DMS79 treated with DMSO at 0.1 percent for 48 hours (cell line): Measurements from ENCODE around the gene MAP3K8.
A peak's percentile ranks its signal among the peaks of the same experiment; 100 is the strongest.
"Not testable (repeated sequence)": the region's sequence is repeated elsewhere in the genome, so short reads cannot be mapped to it uniquely, and the experiment has no call there.

Experiments used
- DNase-seq: peaks from one replicate; lab custom pipeline; 2025; lab: John Stamatoyannopoulos, UW

MAP3K8 gene

DNA sequence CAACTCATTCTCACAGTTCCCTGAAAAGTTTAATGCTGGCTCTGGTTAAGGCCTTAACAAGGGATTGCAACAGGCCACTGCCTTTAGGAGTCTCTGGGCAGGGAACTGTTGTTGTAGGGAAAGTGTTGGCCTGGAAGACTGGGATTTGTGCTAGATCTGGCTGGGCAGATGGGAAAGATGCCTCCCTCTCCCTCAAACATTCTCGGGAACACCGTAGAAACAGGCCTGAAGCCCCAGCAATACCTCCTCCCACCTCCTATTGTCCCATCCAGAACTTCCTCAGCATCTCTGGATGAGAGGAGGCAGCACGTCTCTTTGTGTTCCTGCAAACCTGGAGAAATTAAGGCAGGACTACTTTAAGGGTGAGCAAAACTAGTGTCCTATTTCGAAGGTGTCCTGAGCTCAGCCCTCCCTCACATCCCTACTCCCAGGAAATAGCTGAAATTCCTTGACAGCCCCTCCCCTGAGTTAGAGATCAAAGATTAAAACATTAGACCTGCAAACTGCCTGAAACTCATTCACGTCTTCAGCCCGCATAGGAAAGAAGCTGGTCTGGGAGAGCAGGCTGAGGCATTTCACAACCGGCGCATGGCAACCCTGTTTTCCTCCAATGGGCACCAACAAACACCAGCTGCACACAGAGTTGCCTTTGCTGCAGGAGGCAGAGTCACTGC lies 10.9 kb upstream of the MAP3K8 start:
- DNase-seq: no peak

DNA sequence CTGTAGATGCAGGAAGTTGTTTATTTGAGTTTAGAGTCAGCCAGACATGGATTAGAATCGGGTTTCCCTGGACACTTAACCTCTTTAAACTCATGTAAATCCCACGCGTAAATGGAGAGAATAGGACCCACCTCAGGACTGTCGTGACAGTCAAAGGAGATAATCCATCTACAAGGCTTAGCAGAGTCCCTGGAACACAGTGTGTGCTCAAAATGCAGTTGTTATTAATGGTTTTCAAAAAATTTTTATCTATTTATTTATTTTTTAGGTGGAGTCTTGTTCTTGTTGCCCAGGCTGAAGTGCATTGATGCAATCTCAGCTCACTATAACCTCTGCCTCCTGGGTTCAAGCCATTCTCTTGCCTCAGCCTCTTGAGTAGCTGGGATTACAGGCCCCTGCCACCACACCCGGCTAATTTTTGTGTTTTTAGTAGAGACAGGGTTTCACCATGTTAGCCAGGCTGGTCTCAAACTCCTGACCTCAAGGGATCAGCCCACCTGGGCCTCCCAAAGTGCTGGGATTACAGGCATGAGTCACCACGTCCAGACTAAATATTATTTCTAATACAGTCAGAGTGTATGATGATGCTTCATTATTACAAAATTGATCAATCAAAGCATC lies 10.2 kb upstream of the MAP3K8 start:
- not testable (repeated sequence) for DNase-seq

DNA sequence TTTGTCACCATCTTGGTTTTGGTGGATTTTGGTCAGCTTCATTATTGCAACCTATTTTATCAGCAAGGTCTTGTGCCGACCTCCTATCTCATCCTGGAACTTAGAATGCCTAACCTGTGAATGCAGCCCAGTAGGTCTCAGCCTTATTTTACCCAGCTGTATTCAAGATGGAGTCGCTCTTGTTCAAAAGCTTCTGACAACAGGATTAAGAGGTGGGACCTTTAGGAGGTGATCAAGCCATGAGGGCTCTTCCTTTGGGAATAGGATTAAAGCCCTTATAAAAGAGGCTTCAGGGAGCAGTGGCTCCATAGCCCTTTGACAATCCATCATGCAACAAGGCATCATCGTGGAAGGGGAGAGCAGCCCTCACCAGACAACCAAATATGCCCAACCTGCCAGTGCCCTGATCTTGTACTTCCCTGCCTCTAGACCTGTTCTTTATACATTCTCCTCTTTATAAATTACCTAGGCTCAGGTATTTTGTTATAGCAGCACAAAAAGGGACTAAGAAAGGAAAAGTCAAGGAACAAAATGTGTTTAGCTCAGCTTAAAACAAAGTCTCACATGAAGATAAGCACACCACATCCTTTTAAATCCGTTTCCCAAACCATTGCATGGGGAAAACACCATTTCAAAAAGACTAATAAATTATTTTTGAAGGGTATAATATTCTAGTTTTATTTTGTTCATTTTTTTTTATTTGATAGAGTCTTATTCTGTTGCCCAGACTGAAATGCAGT lies 8.5 kb upstream of the MAP3K8 start:
- no peak for DNase-seq

DNA sequence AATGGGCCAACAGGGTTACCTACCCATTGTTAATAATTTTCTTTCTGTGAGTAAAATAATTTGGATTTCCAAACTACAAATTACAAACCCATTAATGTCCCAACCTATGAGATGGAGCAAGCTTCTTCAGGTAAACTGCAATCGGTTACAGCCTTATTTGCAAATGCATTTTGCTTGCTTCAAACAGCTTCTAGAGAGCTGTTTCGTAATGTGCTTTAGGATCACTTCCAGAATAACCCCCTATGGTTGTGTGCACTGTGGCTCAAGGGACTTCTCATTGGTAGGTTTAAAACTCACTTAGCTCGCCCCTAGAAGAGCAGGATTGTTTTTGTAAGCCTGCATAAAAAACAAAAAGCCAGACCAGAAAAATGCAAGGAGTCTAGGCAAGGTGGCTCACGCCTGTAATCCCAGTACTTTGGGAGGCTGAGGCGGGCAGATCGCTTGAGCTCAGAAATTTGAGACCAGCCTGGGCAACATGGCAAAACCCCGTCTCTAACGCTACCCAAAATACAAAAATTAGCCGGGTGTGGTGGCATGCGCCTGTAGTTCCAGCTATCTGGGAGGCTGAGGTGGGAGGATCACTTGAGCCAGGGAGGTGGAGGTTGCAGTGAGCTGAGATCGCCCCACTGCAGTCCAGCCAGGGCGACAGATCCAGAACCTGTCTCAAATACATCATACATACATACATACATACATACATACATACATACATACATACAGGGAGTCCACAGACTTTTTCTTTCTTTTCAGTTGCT lies 3.3 kb upstream of the MAP3K8 start:
- DNase-seq: no peak

DNA sequence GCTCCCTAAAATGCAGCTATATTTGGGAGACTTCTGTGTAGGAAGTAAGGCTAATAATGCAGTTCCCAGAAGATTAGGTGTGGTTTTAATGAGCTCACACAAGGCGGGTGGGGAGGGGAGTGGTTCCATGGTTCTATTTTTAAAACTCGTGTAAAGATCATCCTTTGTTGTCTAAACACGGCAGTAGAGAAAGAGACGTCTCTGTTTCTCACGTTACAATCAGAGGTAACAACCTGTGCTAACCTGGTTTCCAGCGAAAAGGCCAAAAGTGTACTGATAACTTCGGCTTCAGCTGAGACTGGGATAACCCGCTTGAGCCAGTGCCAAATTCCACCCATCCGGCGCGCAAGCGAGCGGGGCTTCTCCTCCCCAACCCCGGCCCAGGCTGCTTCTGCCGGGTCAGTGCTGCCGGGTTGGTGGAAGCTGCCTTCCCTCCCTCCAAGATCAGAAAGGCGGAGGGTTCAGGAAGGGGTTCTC lies 2.5 kb upstream of the MAP3K8 start:
- no peak for DNase-seq

DNA sequence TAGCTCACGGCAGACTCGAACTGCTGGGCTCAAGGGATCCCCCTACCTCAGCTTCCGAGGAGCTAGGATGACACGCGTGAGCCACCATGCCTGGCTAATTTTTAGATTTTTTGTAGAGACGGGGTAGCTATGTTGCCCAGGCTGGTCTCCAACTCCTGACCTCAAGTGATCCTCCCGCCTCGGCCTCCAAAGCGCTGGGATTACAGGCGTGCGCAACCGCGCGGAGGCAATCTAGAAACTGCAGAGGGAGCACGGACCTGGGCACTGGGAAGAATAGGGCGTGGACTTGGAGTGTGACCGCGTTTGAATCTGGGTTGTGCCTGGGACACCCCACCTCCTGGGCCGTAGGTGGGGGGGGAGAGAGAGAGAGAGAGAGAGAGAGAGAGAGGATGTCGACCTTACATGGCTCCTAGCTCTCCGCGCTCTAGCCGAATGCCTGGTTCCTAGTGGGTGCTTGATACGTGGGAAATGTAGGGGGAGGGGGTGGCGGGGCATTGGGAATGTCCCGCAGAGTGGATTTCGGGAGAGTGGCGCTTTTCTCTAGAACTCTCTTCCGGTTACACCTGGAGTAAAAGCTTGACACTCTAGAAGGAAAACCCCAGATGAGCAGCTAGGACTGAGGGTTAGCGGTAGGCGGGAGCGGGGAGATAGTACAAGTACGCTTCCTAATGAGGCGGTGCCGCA lies 1.2 kb upstream of the MAP3K8 start:
- DNase-seq: no peak

DNA sequence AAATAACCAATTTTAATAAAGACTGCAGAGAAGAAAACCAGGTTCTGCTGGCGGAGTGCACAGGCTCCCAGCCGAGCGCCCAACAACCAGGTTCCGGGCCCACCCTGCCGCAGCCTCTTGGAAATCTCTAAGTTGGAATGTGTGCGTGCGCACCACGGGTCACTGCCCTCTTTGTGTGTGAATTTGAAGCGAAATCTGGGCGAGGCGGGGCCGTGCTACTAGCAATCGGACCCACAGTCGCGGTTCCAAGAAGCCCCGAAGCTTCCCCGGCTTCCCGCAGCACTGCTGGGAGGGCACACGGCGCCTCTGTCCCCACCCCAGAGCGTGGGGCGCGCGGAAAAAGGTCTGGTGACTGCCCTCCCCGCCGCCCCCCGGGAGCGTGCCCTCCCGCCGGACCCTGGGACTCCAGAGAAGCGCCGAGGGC lies 666 bp upstream of the MAP3K8 start:
- DNase-seq: peak; percentile 12

DNA sequence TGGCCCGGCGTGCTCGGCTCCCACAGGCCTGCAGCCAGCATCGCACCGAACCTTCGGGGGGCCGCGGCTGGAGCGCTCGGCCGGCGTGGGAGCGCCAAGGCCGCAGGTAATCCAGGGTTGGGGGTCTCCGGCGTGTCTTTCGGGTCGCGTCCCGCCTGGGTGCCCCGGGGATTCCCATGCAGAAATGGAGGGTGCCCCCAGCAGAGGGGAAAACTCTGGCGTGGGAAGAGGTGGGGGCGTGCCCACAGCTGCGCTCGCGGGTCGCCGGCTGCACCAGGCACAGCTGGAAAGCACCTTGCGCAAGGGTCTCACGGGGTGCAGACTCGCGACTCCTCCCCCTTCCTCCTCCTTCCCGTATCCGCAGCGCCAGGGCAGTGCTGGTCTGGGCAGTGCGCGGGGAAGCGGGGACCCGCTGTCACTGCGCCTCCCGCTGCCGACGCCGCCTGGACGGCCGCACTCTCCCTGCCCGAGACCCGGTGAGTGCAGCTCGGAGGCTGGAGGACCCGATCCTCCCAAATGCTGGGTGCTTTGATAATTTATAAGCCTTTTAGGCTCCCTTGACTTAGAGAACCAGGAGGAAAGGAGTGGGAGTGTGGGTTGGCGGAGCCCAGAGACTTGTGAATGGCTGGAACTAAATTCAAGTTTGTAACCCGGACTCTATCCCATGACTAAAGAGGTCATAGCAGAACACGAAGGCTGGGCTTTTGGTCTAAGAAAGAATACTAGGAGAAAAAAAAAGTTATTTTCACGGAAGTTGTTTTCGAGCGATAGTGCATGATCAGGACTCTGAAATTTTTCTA lies 489 bp downstream of the MAP3K8 start:
- DNase-seq: peak; percentile 0

DNA sequence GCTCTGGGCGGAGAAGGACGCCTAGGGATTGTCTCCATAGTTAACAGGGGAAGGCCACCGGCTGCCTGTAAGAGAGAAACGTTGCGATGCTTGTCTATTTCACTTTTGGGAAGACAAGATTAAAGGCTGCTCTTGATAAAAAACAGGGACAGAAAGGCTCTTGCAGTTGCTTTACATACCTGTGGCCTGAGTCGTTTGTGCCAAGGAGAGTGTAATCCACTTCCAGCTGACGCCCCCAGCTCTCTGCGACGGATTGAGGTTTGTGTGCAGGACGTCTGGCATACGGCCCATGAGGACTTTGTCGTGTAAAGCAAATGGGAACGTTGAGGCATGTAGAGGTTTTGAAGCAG lies 1.1 kb downstream of the MAP3K8 start:
- no peak for DNase-seq

DNA sequence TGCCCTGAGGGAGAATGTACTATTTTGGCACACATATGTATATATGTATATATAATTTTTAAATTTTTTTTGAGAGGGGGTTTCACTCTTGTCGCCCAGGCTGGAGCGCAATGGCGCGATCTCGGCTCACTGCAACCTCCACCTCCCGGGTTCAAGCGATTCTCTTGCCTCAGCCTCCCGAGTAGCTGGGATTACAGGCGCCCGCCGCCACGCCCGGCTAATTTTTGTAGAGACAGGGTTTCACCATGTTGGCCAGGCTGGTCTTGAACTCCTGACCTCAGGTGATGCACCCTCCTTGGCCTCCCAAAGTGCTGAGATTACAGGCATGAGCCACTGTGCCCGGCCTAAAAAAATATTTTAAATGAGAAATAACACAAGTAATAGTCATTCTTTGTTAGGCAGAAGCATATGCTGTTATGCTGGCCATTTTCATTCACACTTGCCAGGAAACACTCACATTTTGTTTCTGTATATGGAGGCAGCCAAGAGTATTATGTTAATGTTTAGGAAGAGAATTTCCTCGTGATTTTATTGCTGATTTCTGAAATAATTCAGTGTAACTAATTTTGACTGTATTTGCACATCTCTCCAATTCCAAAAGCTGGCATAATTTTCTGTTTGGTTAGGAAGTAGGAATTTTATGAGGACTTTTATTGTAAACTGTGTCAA lies 1.6 kb downstream of the MAP3K8 start:
- not testable (repeated sequence) for DNase-seq

DNA sequence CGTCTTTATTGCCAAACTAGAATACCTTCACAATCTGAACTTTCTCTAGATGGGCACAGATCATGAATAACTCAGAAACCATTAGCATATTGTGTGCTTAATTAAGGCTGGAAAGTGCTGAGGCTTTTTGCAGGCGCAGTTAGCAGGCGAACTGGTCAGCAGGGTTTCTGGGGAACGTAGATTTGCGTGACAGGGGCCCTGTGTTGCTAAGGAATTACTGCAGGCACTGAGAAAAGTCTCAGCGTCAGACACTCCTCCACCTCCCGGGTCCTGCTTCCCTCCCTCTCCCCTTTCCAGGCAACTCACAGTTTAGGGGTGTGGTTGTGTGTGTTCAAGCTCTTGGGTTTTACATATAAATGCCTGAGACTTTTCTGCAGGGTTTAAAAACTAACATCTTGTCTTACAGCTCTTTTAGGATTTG lies 2.2 kb downstream of the MAP3K8 start:
- DNase-seq: no peak

DNA sequence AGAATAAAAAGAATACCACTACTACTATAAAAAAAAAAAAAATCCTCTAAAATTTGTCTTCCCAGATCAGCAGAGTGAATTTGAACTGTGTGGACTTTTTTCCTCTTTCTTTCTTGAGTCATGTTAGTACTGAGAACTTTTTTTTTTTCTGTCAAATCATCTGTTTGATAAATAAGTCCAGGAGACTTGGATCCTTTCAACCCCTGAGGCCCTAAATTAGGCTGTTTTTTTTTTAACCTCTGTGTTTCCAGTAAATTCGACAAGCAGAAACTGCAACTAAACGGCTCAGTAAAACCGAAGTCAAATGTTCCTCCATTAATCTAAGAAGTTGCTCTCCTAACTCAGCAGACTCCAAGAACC lies 2.7 kb downstream of the MAP3K8 start:
- DNase-seq: no peak

DNA sequence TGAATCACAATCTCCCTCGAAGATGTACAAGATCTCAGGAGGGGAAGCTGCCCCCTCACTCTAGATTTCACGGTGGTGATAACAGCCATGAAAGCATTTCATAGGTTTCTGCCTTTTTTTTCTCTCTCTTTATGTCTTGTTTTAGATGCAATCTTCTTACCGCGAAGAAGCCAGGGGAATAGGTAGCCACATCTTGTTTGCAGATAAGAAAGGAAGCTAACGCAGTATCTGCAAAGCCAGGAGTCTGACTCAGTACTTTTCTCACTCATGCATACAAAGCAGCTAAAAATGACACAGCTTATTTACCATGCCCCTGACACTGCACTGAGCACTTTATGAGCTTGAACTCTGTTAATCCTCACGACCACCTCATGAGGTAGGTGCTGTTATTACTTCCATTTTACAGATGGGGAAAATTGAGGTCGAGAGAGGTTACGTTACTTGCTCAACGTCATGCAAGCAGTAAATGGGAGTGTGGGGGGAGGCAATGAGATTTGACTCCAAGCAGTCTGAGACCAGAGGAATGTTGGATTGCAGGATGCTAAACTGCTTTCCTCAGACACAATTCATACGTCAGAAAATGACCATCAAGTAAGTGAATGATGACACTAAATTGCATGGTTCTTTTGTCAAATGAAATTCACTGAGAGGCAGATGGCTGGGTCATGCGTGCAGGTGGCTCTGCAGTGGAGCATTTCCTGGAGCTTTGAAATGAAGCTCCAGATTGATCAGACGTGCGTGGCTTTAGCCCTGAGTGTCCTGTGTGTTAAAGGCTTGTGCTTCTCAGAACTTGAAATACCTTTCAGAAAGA lies 3.3 kb downstream of the MAP3K8 start:
- no peak for DNase-seq

DNA sequence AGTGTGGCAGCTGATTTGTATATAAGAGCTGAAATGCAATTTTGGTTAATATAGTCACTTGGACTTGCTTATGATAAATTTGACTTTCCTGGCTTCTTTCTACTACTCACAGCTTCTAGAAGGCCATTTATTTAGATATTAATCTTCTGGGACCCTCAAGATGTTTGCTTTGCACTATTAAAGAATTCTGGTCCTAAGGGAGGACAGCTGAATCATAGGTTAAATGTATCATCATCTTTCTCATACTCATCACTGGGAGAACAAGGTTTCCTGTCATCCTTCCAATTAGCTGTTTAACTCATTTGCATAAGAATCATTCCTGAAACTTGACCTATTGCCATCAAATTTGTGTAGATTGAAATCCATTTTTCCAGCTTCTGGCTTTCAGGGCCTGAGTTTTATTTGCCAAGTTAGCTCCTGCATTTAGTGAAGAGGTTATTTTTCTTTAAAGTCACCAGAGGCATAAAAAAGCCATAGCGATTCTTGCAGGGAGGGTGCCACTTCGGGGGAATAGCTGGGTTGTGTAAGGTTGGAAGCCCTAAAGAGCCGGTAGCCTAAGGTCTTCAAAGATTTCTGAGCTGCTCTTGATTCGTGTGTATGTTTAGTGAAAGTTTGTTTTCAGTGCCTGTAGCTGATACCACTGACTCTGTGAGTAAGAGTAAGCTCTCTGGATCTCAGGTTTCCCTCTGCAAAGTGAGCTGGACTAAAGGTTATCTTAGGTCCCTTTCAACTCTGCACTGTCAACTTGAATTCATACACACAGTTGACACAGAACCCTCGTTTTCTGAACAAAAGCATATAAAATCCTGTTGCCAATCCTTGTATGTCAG lies 4.3 kb downstream of the MAP3K8 start:
- no peak for DNase-seq

DNA sequence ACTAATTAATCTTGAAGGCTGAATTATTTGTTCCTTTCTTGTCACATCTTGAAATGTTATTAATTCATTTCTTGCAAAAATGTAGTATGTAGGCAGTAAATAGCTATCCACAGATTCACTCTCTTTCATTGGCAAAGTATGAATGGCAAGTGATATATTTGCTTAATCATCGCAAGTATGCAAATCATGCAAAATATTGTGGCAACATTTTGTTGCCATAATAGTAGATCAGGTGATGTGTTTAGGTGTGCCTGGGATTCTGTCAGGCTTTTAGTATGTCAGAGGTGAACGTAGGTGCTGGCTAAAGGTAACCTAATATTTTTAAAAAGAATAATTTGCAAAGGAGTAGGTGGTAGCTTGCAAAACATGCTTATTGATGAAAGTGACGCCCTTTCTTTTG lies 5.9 kb downstream of the MAP3K8 start:
- no peak for DNase-seq

DNA sequence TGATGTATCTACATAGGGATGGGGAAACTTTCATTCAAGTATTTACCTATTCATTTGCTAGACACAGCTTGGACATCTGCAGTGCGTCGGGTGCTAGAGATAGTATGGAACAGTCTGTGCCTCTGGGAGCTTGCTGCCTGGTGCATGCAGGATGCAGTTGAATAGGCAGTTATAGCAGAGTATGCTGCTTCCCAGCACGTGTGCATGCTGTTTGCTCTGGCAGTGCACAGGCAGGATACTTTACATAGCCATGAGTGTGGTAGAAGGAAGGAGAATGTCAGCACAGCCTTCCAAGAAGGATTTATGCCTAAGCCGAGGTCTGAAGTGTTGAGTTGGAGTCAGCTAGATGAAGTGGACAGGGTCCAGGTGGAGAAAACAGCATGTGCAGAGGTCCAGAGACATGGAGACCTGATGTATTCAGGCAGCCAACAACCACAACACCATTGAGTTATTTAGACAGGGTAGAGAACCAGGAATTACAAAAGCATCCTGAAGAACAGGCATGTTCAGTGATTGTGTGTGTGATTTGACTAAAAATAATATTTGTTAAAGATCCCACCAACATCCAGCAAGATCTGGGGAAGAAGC lies 8.1 kb downstream of the MAP3K8 start:
- DNase-seq: no peak

DNA sequence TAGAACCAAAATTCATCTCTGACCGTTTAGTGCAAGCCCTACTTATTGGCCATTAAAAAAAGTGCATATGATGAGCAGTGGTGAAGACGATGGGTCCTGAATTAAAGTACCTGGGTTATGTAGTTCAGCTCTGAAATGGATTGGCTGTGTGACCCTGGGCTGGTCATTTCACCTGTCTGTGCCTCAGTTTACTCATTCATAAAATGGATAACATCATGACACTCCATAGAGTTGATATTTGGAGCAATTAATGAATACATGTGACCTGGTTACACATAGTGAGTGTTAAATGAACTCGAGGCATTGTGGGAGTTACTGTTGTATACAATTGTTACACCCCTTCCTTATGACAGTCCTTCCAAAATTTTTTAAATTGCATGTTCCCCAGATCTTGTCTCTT lies 9.1 kb downstream of the MAP3K8 start:
- DNase-seq: no peak

DNA sequence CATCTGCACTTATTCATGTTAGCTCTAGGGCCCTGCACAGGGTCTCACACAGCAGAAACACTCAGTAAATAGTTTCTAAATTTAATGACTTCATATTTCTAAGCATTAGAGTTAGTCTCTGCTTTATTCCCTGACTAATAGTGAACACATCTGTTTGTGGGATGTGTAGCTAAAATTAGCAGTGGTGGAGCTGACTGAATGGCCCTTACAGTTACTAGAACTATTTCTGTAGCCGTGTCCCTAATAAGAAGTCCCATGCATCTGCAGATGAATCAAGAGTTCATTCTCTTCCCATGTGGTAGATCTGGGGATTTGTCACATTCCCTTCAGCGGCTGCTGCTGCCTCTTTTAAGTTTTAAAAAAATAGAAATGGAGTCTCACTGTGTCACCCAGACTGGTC lies 11.7 kb downstream of the MAP3K8 start:
- DNase-seq: no peak
